ENCODE results near the gene AMHR2.
A peak's percentile ranks its signal among the peaks of the same experiment; 100 is the strongest.

The AMHR2 gene

DNA sequence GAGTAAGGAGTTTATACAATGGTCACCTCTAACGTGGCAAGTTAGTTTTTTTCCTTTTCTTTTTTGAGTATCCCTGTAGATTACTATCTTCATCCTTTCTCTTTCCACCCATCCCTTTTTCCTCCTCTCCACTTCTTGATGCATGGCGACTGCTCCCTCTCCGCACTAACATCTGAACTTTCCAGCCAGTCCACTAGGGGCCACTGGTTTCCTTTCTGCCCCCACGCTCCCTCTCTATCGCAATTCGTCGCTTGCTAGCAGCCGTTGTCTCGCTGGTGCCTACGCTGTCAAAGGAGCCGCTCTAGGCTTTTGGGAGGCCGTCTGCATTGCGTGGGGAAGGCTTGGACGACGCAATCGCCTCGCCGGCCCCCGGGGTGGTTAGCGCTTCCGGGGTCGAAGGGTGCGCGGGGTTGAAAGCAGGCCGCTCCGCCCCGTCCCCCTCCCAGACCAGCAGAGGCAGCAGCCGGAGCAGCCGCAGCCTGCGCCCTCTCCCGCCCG is 28.1 kb downstream of the AMHR2 start, which contains the start of gene PCBP2:
Gene PCBP2, plus strand, starts transcription at position 442 of the 498 bp plus-strand sequence. CDS start 2,699 bp downstream, outside the sequence.
- TF ChIP-seq, protein P1, sequence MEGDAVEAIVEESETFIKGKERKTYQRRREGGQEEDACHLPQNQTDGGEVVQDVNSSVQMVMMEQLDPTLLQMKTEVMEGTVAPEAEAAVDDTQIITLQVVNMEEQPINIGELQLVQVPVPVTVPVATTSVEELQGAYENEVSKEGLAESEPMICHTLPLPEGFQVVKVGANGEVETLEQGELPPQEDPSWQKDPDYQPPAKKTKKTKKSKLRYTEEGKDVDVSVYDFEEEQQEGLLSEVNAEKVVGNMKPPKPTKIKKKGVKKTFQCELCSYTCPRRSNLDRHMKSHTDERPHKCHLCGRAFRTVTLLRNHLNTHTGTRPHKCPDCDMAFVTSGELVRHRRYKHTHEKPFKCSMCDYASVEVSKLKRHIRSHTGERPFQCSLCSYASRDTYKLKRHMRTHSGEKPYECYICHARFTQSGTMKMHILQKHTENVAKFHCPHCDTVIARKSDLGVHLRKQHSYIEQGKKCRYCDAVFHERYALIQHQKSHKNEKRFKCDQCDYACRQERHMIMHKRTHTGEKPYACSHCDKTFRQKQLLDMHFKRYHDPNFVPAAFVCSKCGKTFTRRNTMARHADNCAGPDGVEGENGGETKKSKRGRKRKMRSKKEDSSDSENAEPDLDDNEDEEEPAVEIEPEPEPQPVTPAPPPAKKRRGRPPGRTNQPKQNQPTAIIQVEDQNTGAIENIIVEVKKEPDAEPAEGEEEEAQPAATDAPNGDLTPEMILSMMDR (IDR thresholded peaks at IDR 0.05; ENCODE audit: control insufficient read depth, insufficient read depth, low read depth, low read length, missing control alignments): peak; percentile 91
- peak within 1 kb of the TSS; percentile 74 for H3K4me3 ChIP-seq (ENCODE audit: control insufficient read depth, low read depth, low read length)
- DNase-seq (ENCODE audit: low read depth): peak; percentile 98

DNA sequence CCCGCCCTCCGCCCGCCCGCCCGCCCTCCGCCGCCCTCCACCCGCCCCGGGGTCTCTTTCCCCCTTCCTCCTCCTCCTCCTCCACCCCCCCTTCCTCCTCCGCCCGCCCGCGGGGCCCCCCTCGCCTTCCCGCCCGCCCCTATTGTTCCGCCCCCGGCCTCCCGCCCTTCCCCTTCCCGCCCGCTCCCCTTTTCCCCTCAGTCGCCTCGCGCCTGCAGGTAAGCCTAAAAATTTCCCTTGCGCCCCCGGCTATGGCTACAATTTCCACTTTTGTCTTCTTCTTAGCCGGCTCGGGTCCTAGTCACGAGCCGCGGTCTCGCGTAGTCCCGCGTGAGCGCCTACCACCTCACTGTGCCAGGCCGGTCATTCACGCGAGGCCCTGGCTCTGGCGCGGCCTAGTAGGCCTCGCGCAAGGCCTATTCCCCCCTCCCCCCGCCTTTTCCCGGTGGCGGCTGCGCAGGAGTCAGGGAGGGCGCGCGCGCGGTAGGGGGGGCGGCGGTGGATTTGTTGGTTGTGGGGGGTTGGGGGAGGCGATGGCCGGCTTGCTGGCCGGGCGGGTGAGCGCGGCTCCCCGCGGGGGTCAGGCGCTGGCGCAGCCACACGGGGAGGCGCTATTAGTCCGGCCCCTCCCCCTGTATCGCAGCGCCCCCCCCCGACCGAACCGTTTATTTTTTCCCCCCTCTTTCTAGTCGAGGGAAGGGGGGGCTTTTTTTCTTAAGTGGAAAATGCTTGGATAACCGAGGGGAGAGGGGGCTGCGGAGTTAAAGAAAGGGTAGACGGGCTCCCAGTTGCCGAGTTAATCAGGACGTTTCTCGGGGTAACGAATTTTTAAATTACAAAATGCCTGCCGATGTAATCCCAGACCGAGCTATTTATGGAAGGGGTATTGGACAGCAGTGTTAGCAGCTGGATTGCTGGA is 28.8 kb downstream of the AMHR2 start:
- H3K4me3 ChIP-seq (ENCODE audit: control insufficient read depth, low read depth, low read length): peak overlapping the region; percentile 74
- TF ChIP-seq, protein P1 (IDR thresholded peaks at IDR 0.05; ENCODE audit: control insufficient read depth, insufficient read depth, low read depth, low read length, missing control alignments): peak; percentile 7
- DNase-seq (ENCODE audit: low read depth): peak; percentile 46

DNA sequence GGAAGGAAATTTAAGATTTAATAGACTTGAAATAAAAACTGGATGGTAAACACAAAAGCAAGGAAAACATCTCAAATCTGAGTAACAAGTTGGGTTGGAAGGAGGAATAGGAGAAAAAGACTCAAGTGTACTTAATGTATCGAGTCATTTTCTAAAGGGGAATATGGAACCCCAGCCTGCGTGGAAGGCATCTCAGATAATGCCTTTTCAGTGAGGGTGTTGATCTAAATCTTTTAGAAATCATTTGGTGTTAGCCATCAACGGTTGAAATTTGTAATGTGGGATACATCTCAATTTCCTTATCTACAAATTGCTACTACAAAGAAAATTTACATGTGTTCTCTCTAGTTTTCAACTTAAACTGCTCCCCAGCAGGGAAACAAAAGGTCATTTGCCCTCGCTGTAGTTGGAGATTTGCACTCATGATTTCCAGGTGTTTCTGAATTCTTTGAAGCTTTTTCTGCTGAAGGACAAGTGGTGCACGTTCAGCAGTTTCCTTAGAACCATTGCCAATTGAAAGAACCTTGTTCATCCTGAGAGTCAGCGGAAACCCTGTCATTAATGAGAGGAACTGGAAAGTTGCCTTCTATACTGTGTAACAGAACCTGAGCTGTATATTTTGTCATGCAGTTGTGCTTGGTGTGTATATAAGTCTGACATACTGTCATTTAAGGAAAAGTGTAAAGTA is 30.4 kb downstream of the AMHR2 start:
- peak overlapping the region; percentile 17 for H3K4me3 ChIP-seq (ENCODE audit: control insufficient read depth, low read depth, low read length)
- no peak for DNase-seq (ENCODE audit: low read depth)
- TF ChIP-seq, protein P1 (IDR thresholded peaks at IDR 0.05; ENCODE audit: control insufficient read depth, insufficient read depth, low read depth, low read length, missing control alignments): no peak

DNA sequence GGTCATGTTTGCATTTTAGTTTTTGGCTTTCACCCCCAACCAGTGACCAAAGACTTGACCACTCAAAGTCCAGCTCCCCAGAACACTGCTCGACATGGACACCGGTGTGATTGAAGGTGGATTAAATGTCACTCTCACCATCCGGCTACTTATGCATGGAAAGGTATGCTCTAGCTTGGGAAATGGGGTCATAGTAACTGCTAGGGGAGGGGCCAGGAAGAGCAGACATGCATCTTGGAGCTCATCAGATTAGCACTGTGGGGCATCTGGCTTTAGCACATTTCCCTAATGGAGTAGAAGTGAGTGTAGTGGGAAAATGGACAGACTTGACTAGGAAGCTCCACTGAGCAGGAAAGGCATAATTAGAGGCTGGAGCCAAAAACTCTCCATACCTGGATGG is 31.1 kb downstream of the AMHR2 start:
- TF ChIP-seq, protein P1 (IDR thresholded peaks at IDR 0.05; ENCODE audit: control insufficient read depth, insufficient read depth, low read depth, low read length, missing control alignments): no peak
- no peak overlapping the region for H3K4me3 ChIP-seq (ENCODE audit: control insufficient read depth, low read depth, low read length)
- no peak for DNase-seq (ENCODE audit: low read depth)

DNA sequence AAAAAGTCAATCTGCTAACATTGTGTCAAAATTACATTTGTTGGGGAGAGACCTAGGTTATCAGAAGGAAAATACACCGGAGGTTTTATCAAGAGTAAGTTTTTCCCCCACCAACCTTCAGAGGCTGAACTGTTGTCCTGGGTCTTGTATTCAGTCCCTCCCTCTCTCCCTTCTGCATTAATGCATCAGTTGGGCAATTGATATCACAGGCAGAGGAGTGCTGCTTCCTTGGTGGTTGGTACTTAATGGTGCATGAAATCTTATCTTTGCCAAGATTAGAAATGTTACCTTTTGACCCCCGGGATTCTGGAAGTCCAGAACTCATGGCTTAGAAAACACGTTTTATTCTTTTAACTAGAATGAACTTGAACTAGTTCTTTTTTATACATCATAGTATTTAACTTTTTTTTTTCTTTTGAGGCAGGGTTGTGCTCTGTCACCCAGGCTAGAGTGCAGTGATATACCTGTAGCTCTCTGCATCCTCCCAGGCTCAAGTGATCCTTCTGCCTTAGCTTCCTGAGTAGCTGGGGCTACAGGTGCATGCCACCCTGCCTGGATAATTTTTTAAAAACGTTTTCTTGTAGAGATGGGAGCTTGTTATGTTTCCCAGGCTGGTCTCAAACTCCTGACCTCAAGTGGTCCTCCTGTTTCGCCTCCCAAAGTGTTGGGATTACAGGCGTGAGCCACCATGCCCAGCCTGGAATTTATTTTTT is 33.2 kb downstream of the AMHR2 start:
- DNase-seq (ENCODE audit: low read depth): no peak
- TF ChIP-seq, protein P1 (IDR thresholded peaks at IDR 0.05; ENCODE audit: control insufficient read depth, insufficient read depth, low read depth, low read length, missing control alignments): no peak
- H3K4me3 ChIP-seq (ENCODE audit: control insufficient read depth, low read depth, low read length): no peak overlapping the region

DNA sequence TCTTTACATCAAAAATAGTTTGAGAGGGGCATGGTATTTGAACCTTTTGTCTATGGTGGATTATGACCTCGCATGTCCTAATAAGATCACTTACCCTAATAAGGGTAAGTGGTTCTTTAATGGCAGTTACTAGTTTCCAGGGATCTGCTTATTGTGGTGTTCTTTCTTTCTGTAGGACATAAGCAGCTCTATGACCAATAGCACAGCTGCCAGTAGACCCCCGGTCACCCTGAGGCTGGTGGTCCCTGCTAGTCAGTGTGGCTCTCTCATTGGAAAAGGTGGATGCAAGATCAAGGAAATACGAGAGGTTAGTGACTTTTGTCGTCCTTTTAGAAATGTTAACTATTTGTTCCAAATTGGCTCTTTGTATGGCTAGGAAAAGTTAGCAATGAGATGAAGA is 35.4 kb downstream of the AMHR2 start:
- DNase-seq (ENCODE audit: low read depth): no peak
- H3K4me3 ChIP-seq (ENCODE audit: control insufficient read depth, low read depth, low read length): no peak overlapping the region
- TF ChIP-seq, protein P1 (IDR thresholded peaks at IDR 0.05; ENCODE audit: control insufficient read depth, insufficient read depth, low read depth, low read length, missing control alignments): no peak

All from AG09309 (cell line).